ENCODE data around the gene INPP5E. TPM values are rescaled to one million over a fixed set of nuclear protein-coding genes. Genes with fewer than 3 reads are reported as not detected.

Gene INPP5E
- total and polyA plus RNA-seq, 12 donors, result 6.6 to 16.8 (median 9.3) TPM

- DNase-seq (no peak), ATAC-seq (no peak)
- Histone ChIP-seq H3K36me3 (peaks cover 0 to 31% (median 6%) of the 10 kb centered on the region in 9 donors), H3K27ac (peak overlapping the region; percentile 76 to 100 (median 98)), H3K4me1 (peaks cover 8 to 50% (median 26%) of the 10 kb centered on the region in 9 donors), H3K4me3 (peak overlapping the region; percentile 77 to 96 (median 84)), H3K27me3 (no peaks in the 10 kb centered on the region), H3K9me3 (no peaks in the 10 kb centered on the region)
- 1% methylated on average over 39 of the region's 39 CpGs for WGBS, 2 donors
- TF ChIP-seq, protein P1, sequence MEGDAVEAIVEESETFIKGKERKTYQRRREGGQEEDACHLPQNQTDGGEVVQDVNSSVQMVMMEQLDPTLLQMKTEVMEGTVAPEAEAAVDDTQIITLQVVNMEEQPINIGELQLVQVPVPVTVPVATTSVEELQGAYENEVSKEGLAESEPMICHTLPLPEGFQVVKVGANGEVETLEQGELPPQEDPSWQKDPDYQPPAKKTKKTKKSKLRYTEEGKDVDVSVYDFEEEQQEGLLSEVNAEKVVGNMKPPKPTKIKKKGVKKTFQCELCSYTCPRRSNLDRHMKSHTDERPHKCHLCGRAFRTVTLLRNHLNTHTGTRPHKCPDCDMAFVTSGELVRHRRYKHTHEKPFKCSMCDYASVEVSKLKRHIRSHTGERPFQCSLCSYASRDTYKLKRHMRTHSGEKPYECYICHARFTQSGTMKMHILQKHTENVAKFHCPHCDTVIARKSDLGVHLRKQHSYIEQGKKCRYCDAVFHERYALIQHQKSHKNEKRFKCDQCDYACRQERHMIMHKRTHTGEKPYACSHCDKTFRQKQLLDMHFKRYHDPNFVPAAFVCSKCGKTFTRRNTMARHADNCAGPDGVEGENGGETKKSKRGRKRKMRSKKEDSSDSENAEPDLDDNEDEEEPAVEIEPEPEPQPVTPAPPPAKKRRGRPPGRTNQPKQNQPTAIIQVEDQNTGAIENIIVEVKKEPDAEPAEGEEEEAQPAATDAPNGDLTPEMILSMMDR (IDR thresholded peaks at IDR 0.05), result no peak
- intact Hi-C loops (cut with DNase I), result loop anchor here in 1 of 10 donors (10.0 kb wide), 1 partner anchor 63 kb away; the partner anchor contains the start of gene NOTCH1
These were observed 42.6 kb upstream of the INPP5E start for GRCh38 chr9:136482046-136482792.

DNA sequence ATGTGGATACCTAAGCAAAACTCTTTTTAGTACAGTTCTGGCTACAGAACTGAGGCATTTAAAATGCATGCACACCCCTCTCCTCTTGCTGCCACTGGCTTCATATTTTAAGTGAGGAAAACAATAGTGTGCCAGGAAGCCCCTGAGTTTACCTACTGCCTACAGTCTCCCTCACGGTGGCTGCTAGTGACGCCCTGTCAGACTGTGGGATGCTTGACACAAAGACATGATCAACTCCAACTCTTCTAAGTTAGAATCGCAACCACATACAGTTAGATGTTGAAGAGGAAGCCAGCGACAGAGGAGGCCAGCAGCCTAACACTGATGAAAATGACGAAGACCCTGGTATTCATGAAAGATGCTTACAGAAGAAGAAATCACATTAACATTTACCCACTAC lies 41.9 kb upstream of the INPP5E start:
- no peak for ATAC-seq
- H3K4me3 ChIP-seq, result peak overlapping the region in 9 of 10 donors; percentile 78 to 96 (median 85)
- TF ChIP-seq, protein P1 (IDR thresholded peaks at IDR 0.05), result no peak
- H3K27me3 ChIP-seq, result no peaks in the 10 kb centered on the region
- peak overlapping the region in 2 of 10 donors; percentile 97 to 99 for H3K27ac ChIP-seq
- H3K4me1 ChIP-seq, result peaks cover 8 to 50% (median 26%) of the 10 kb centered on the region in 9 donors
- H3K36me3 ChIP-seq, result peaks cover 0 to 38% (median 13%) of the 10 kb centered on the region in 9 donors
- 33 to 49% methylated on average over 5 of the region's 5 CpGs for WGBS, 2 donors
- intact Hi-C loops (cut with DNase I), result loop anchor here in 1 of 10 donors (10.0 kb wide), 1 partner anchor 63 kb away; the partner anchor contains the start of gene NOTCH1
- no peaks in the 10 kb centered on the region for H3K9me3 ChIP-seq
- no peak for DNase-seq

- Histone ChIP-seq H3K36me3 (peaks cover 4 to 88% (median 53%) of the 10 kb centered on the region in 9 donors), H3K27ac (no peak overlapping the region), H3K4me1 (peaks cover 0 to 26% (median 8%) of the 10 kb centered on the region in 9 donors), H3K9me3 (no peaks in the 10 kb centered on the region), H3K4me3 (no peak overlapping the region), H3K27me3 (no peaks in the 10 kb centered on the region)
- TF ChIP-seq, protein P1 (IDR thresholded peaks at IDR 0.05), result no peak
- intact Hi-C loops (cut with DNase I), result no loop called here
- WGBS, 2 donors, result 88% methylated on average over 25 of the region's 25 CpGs
- DNase-seq (no peak), ATAC-seq (no peak)
These were observed 36.9 kb upstream of the INPP5E start for GRCh38 chr9:136476369-136477150.

Measured in heart right ventricle (tissue), 16 donors.